Activated naive CD4-positive, alpha-beta T cell treated with anti-CD3 and anti-CD28 coated beads, Interleukin-2, amount 50 U/mL, for 16 hours (primary cell): Measurements from ENCODE around the gene DOCK9.
A peak's percentile ranks its signal among the peaks of the same experiment; 100 is the strongest.

Experiments used
- DNase-seq: peaks from one replicate; pipeline ENCODE4 v3.0.0-alpha.2; 2020

Gene DOCK9

GRCh38 chr13:98880677-98881076 is 97.2 kb downstream of the DOCK9 start:
- DNase-seq: no peak

- no peak for DNase-seq
Observed at GRCh38 chr13:98879957-98880356, 97.9 kb downstream of the DOCK9 start.

DNA sequence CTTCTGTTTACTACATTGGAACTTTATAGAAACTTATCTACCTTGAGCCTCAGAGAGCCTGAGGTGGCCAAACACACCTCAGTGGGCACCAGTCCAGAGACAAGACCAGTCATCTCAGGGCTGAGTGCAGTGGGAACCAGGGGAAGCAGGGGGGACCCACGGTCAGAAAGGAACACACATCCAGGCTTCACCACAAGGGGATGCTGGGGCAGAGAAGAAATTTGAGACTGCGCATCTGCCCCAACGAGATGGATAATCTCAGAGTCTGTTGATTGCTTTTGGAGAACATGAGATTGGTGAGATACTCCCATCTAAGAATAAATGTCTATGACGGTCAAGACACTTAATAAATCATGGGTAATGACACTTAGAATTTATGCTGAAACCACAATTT is 98.7 kb downstream of the DOCK9 start:
- DNase-seq: no peak

GRCh38 chr13:98878486-98879126 is 99.3 kb downstream of the DOCK9 start:
- no peak for DNase-seq

- DNase-seq: no peak
Observed at GRCh38 chr13:98877936-98878335, 99.9 kb downstream of the DOCK9 start.

DNA sequence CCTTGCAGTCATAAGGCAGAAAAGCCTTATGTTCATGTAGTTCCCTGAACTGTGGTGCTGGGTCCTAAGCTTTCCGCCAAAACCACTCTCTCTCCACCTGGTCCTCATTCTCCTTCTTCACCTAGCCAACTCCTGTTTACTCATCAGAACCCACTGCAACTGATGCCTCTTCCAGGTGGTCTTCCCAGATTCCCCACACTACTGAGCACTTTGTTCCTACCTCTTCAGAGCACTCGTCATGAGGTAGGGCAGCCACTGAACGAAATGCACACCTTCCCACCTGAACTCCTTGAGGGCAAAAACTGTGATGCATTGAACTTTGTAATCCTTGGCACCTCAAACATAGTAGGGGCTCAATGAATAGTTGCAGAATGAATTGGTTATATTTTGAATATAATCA is 100.4 kb downstream of the DOCK9 start:
- DNase-seq: no peak

- DNase-seq: no peak
Observed at GRCh38 chr13:98875146-98875729, 102.6 kb downstream of the DOCK9 start.

DNA sequence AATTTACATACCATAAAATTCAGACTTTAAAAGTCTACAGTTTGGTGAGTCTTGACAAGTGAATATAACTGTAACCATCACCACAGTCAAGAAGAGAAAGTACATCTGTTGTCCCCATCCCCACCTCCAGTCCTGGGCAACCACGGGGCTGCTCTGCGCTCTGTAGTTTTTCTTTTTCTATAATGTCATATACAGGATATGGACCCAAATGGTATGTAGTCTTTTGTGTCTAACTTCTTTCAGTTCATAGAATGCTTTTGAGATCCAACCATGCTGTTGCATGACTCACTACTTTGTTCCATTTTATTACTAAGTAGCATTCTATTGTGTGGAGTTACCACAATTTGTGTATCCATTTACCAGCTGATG is 103.9 kb downstream of the DOCK9 start:
- DNase-seq: no peak

GRCh38 chr13:98873377-98874028 is 104.4 kb downstream of the DOCK9 start:
- DNase-seq: no peak

- no peak for DNase-seq
Observed at GRCh38 chr13:98871727-98872126, 106.1 kb downstream of the DOCK9 start.

DNA sequence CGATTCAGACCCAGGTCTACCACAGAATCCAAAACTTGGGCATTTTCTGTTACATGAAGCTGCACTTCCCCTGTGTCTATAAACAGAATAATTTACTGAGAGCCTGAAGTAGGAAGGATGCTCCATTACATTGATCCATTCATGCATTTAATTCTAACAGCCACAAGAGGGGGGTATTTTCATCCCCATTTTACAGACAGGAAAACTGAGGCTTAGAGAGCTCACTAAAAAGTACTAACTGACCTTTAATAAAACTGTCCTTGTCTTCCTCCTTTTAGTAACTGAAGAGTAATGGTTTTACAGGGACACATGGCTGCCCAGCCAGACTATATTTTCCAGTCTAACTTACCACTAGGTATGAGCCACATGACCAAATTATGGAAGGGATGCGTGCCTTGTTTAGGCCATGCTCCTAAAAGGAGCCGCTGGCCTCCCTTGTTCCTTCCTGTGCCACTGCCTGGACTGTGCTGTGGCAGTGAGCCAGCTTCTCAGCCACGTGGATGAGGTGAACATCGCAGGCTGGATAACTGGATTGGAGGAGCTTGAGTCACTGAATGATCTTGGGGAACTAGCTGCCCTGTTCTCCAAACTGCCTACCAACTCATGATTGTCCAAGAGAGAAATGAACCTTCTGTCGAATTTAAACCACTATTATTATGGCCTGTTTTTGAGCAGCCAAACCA is 108.3 kb downstream of the DOCK9 start:
- DNase-seq: no peak

- no peak for DNase-seq
Observed at GRCh38 chr13:98868932-98869331, 108.9 kb downstream of the DOCK9 start.

DNA sequence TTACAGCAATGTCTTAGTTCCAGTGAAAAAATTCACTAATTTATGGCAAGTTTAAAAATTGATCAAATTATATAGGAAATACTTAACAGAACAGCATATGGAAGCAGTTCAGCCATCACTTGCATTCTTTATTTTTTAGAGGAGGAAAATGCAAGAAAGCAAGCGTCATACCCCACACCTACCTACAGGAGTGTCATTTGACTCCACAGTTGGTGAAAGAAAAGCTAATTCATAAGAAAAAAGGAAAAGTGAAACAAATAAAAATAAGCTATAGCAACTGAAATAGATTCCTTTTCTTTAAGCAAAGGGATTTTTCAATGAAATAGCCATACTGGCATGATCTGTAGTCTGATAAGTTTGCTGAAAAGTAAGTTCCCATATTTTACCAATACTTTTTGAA is 111.0 kb downstream of the DOCK9 start:
- DNase-seq: no peak

DNA sequence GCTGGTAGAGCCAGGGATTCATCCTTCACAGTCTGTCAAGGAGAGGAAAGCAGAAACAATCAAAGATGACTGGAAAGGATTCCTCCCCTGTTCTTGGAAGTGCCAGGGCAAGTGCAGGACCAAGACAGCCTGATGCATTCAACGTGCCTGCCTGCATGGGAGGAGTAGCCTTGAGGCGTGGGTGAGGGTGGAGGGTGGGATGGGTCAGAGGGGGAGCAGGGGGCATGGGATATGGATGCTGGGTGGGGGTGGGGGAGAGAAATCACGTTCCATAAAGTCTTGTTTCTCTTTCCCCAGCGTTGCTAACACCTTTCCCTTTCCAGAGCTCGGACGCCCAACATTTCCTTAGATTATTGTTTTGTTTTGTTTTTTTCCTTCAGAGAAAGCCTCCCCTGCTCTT is 117.4 kb downstream of the DOCK9 start:
- no peak for DNase-seq

DNA sequence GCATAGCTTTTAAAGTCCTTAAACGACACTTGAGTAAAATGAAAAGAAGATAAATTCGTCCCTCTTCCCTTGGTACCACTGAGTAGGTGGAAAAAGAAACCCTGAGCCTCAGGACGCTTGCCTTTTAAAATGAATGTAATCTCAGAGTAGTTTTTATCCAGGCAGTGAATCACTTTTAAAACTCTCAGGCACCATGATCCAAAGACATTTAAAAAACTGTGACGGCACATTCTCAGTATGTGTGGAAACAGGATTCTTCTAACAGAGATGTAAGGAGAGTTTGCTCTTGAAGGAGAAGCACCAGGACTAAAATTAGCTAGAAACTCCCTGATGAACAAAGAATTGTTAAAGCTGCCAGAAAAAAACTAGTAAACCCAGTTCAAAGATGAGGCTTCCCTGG is 119.7 kb downstream of the DOCK9 start:
- DNase-seq: no peak

- no peak for DNase-seq
Observed at GRCh38 chr13:98856983-98857382, 120.9 kb downstream of the DOCK9 start.

DNA sequence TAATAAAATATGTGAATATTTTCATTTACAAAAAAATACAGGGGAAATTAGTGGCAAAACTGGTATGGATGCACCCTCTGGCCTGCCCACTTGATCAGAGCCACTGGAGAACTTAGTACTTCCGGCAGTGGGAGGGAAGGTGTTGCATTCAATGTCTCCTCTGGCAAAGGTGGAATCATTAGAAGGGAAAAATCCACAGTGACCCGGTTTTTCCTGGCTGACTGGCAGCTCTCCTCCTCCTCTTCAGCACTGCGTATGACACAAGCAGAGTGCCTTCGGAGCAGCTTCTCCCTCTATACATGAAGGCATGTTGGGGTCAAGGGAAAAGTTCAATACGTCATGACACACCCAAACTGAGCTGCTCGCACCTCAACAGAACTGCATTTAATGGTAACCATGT is 123.4 kb downstream of the DOCK9 start:
- DNase-seq: no peak

DNA sequence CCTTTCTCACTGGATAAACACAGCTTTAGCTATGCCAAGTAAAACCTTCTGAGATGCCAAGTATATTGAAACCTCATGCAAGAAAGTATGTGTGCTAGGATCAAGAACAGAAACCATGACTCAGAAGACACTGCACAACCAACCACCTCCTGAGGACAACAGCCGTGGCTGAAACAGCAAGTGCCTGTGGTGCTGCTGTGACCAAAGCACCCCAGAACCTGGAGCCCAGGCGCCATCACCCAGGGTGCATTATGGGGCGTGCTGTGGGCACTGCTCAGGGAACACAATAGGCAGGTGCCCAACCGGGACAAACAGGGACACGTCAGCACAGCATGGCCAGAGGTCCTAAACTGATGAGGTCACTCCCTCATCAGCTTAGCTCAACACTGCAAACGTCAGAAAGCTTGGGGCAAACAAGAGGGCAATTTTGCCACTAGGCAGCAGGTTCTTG is 124.1 kb downstream of the DOCK9 start:
- peak; percentile 39 for DNase-seq

- no peak for DNase-seq
Observed at GRCh38 chr13:98851276-98851675, 126.6 kb downstream of the DOCK9 start.

- no peak for DNase-seq
Observed at GRCh38 chr13:98848746-98849145, 129.1 kb downstream of the DOCK9 start.

DNA sequence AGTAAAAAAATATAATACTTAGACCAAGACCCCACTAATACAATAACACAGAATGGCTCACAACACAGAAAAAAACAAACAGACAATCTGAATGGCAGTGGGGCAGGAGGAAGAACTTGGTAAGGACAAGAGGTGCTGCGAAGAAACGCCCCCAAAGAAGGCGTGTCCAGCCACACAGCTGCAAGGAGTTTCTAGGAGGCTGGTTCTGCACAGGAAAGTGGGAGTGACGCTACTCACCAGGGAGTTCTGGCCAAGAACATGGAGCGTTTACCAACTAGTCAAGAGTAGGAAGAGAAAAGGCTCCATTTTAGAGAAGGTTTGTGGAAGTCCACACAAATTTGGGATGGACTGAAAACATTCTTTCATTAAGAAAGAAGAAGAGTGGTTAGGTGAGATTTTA is 130.1 kb downstream of the DOCK9 start:
- DNase-seq: no peak

- no peak for DNase-seq
Observed at GRCh38 chr13:98846986-98847385, 130.9 kb downstream of the DOCK9 start.

DNA sequence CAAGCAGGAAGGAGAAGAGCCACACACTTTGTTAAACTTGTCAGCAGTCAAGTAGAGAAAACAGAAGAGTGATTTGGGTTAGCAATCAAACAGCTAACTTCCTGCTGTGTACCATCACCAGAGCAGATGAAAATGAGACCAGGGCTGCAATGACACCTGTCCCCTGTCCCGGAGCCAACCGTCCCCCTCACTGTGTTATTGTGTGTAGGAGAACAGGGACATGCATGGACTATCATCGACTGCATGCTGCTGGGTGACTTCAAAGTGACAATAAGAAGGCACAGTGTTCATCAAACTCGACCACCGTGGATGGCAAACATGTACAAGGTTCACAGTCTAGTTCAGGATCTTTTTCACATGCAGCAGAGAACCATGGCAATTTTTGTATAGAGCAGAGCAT is 131.3 kb downstream of the DOCK9 start:
- no peak for DNase-seq

DNA sequence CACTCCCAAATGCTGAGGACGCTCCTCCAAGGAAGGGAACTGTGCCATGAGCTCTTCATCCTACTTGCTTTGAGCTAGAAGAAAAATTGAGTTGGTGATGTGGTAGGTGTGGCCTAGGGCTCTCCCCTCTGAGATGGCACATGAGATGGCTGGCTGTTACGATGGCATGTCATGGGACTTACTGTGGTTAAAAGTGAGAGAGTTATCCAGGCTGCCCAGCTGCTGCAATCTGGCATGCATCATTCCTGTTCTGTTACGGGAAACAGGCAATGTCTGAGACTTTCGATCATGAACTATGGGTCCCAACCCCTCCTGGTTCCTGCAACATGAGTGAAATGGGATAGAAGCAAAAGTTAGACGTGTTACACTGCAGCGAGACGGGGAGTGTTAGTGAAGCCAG is 132.1 kb downstream of the DOCK9 start:
- no peak for DNase-seq
